Right atrium auricular region (tissue), 2 donors: Measurements from ENCODE around the gene HERC2. TPM values are rescaled to one million over a fixed set of nuclear protein-coding genes. Genes with fewer than 3 reads are reported as not detected.
"Not testable (repeated sequence)": the region's sequence is repeated elsewhere in the genome, so short reads cannot be mapped to it uniquely, and the experiment has no call there.

Experiments used
- DNase-seq: peaks from one replicate; pipeline ENCODE4 v3.0.0-alpha.2; 2019; ENCODE audit warnings: low spot score
- H3K27ac ChIP-seq, 2 donors: fragments of 200-600 bp; sonication (generic); 1 replicate in 1 of 2; 2 replicates in 1 of 2; pipeline ENCODE4 v1.5.1; 2016 to 2019
- H3K27me3 ChIP-seq, 2 donors: fragments of 200-600 bp; sonication (generic); one replicate each; pipeline versions ENCODE4 v1.5.1 to v1.6.0; 2017 to 2019
- H3K36me3 ChIP-seq: fragments of 200-600 bp; sonication (generic); one replicate; pipeline ENCODE4 v1.5.1; 2016
- H3K4me1 ChIP-seq, 2 donors: fragments of 200-600 bp; sonication (generic); one replicate each; pipeline versions ENCODE4 v1.5.1 to v1.6.0; 2017 to 2019
- H3K4me3 ChIP-seq, 2 donors: fragments of 200-600 bp; sonication (generic); 1 replicate in 1 of 2; 2 replicates in 1 of 2; pipeline ENCODE4 v1.5.1; 2017 to 2019; ENCODE audit warnings: mild to moderate bottlenecking in 1 of 2, moderate library complexity in 1 of 2
- H3K9me3 ChIP-seq, 2 donors: fragments of 200-600 bp; sonication (generic); one replicate each; pipeline ENCODE4 v1.5.1; 2019
- CTCF ChIP-seq, 2 donors: fragments of 200-600 bp; sonication (generic); IDR thresholded peaks; one replicate each; pipeline ENCODE4 v1.5.1; 2019; ENCODE audit warnings: antibody characterized with exemption in 2 of 2
- total RNA-seq, 2 donors: library from RNA; depleted of rRNA; stranded (reverse); fragments of >200 nt; gene quantifications; one replicate each; pipeline ENCODE4 v1.1.0, GENCODE V29; 2016

Gene HERC2
- total RNA-seq, 2 donors from 2014 or later: 50.8 to 62.4 TPM

- DNase-seq: no peak
- Histone ChIP-seq H3K27ac (no peak overlapping the region), H3K9me3 (no peaks in the 10 kb centered on the region), H3K4me3 (no peak overlapping the region), H3K4me1 (no peaks in the 10 kb centered on the region), H3K36me3 (peaks cover 11% of the 10 kb centered on the region), H3K27me3 (no peaks in the 10 kb centered on the region)
- no peak for TF ChIP-seq CTCF (IDR thresholded peaks at IDR 0.05)
Measured at GRCh38 chr15:28208583-28208982, 113.4 kb downstream of the HERC2 start.

GRCh38 chr15:28205640-28206039, 116.3 kb downstream of the HERC2 start:
- not testable (repeated sequence) for H3K27ac ChIP-seq, H3K9me3 ChIP-seq, H3K27me3 ChIP-seq, DNase-seq, H3K4me3 ChIP-seq, H3K4me1 ChIP-seq
- H3K36me3 ChIP-seq: peaks cover 18% of the 10 kb centered on the region

- not testable (repeated sequence) for H3K4me1 ChIP-seq, H3K27ac ChIP-seq, H3K27me3 ChIP-seq, DNase-seq, H3K9me3 ChIP-seq, H3K4me3 ChIP-seq
- peaks cover 27% of the 10 kb centered on the region for H3K36me3 ChIP-seq
Measured at GRCh38 chr15:28203055-28203828, 118.7 kb downstream of the HERC2 start.

GRCh38 chr15:28202124-28202523, 119.9 kb downstream of the HERC2 start:
- H3K9me3 ChIP-seq, H3K4me1 ChIP-seq, H3K4me3 ChIP-seq, H3K27ac ChIP-seq, H3K27me3 ChIP-seq, DNase-seq: not testable (repeated sequence)
- peaks cover 36% of the 10 kb centered on the region for H3K36me3 ChIP-seq

GRCh38 chr15:28198215-28198614, 123.8 kb downstream of the HERC2 start:
- H3K27ac ChIP-seq, H3K4me3 ChIP-seq, H3K27me3 ChIP-seq, H3K4me1 ChIP-seq, H3K9me3 ChIP-seq, DNase-seq: not testable (repeated sequence)
- peaks cover 50% of the 10 kb centered on the region for H3K36me3 ChIP-seq

GRCh38 chr15:28197694-28198093, 124.3 kb downstream of the HERC2 start:
- H3K27me3 ChIP-seq, H3K9me3 ChIP-seq, H3K4me1 ChIP-seq, H3K4me3 ChIP-seq, DNase-seq, H3K27ac ChIP-seq: not testable (repeated sequence)
- H3K36me3 ChIP-seq: peaks cover 50% of the 10 kb centered on the region

- not testable (repeated sequence) for H3K4me3 ChIP-seq, DNase-seq, H3K27ac ChIP-seq, H3K4me1 ChIP-seq, H3K9me3 ChIP-seq, H3K27me3 ChIP-seq
- H3K36me3 ChIP-seq: peaks cover 45% of the 10 kb centered on the region
Measured at GRCh38 chr15:28196581-28196980, 125.4 kb downstream of the HERC2 start.

- Histone ChIP-seq H3K4me1 (no peaks in the 10 kb centered on the region), H3K36me3 (peaks cover 39% of the 10 kb centered on the region), H3K27me3 (no peaks in the 10 kb centered on the region), H3K9me3 (no peaks in the 10 kb centered on the region), H3K27ac (no peak overlapping the region), H3K4me3 (no peak overlapping the region)
- DNase-seq: no peak
- no peak for TF ChIP-seq CTCF (IDR thresholded peaks at IDR 0.05)
Measured at GRCh38 chr15:28192772-28193171, 129.2 kb downstream of the HERC2 start.

GRCh38 chr15:28191832-28192231, 130.1 kb downstream of the HERC2 start:
- TF ChIP-seq CTCF (IDR thresholded peaks at IDR 0.05): peak; percentile 24 to 64
- Histone ChIP-seq H3K4me3 (no peak overlapping the region), H3K9me3 (no peaks in the 10 kb centered on the region), H3K4me1 (no peaks in the 10 kb centered on the region), H3K27me3 (no peaks in the 10 kb centered on the region), H3K27ac (peak overlapping the region in 1 of 2 donors; percentile 7), H3K36me3 (peaks cover 34% of the 10 kb centered on the region)
- peak; percentile 72 for DNase-seq
